Measurements from ENCODE around the gene BRPF1. TPM values are rescaled to one million over a fixed set of nuclear protein-coding genes. Genes with fewer than 3 reads are reported as not detected.

BRPF1 gene
- total and polyA plus RNA-seq, 10 of the 15 experiments (the other 5 are each of a cell fraction or from before 2014, with no cell fraction given): 1.2 to 25.3 (median 13.6) TPM

DNA sequence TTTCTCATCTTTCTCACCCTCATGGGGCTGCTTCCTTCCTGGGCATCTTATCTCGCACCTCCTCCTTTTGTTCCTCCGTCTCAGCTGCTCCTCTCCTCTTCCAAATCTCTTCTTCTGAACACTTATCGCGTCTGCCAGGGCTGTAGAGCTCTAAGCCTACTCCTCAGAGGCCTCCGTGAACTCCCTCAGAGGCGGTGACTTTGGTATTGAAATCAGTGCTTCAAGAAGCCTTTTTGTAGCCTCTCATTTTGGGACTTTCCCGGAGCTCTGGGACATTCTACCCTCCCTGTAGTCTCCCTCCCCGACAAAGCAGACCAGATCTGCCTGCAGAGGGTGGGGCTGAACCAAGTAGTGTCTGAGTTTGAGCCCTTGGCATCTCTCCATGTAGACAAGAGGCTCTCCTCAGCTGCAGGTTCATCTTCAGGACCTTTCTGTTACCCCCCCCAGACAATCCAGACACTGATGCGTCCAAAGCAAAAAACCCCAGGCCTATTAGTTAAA lies 45.4 kb upstream of the BRPF1 start (continued):
- TF ChIP-seq, protein P1, sequence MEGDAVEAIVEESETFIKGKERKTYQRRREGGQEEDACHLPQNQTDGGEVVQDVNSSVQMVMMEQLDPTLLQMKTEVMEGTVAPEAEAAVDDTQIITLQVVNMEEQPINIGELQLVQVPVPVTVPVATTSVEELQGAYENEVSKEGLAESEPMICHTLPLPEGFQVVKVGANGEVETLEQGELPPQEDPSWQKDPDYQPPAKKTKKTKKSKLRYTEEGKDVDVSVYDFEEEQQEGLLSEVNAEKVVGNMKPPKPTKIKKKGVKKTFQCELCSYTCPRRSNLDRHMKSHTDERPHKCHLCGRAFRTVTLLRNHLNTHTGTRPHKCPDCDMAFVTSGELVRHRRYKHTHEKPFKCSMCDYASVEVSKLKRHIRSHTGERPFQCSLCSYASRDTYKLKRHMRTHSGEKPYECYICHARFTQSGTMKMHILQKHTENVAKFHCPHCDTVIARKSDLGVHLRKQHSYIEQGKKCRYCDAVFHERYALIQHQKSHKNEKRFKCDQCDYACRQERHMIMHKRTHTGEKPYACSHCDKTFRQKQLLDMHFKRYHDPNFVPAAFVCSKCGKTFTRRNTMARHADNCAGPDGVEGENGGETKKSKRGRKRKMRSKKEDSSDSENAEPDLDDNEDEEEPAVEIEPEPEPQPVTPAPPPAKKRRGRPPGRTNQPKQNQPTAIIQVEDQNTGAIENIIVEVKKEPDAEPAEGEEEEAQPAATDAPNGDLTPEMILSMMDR (IDR thresholded peaks at IDR 0.05 in 2 of 3, conservative IDR thresholded peaks at IDR 0.05 in 1 of 3; ENCODE audit: control insufficient read depth in 2 of 3, extremely low read depth in 1 of 3, insufficient read depth in 1 of 3, low read depth in 3 of 3, low read length in 3 of 3): no peak
- TF ChIP-seq ZNF622 (IDR thresholded peaks at IDR 0.05) (no peak), ESRRA (IDR thresholded peaks at IDR 0.05; ENCODE audit: low read length) (no peak), IRF3 (IDR thresholded peaks at IDR 0.05) (no peak), SMC3 (IDR thresholded peaks at IDR 0.05; ENCODE audit: borderline replicate concordance, low read length) (no peak), NFYB (IDR thresholded peaks at IDR 0.05; ENCODE audit: insufficient read depth, low read depth, low read length) (no peak), CBX3 (IDR thresholded peaks at IDR 0.05; ENCODE audit: borderline replicate concordance, low read depth) (no peak), NKRF (conservative IDR thresholded peaks at IDR 0.05) (no peak), SIX5 (IDR thresholded peaks at IDR 0.05; ENCODE audit: low read depth, low read length, severe bottlenecking) (no peak), NFYA (IDR thresholded peaks at IDR 0.05; ENCODE audit: borderline replicate concordance, low read depth, low read length) (no peak), NR2C1 (IDR thresholded peaks at IDR 0.05) (no peak), KAT2A (conservative IDR thresholded peaks at IDR 0.05; ENCODE audit: control insufficient read depth, low read depth, low read length) (no peak), DPF2 (IDR thresholded peaks at IDR 0.05) (no peak)
- TF ChIP-seq, protein P2, sequence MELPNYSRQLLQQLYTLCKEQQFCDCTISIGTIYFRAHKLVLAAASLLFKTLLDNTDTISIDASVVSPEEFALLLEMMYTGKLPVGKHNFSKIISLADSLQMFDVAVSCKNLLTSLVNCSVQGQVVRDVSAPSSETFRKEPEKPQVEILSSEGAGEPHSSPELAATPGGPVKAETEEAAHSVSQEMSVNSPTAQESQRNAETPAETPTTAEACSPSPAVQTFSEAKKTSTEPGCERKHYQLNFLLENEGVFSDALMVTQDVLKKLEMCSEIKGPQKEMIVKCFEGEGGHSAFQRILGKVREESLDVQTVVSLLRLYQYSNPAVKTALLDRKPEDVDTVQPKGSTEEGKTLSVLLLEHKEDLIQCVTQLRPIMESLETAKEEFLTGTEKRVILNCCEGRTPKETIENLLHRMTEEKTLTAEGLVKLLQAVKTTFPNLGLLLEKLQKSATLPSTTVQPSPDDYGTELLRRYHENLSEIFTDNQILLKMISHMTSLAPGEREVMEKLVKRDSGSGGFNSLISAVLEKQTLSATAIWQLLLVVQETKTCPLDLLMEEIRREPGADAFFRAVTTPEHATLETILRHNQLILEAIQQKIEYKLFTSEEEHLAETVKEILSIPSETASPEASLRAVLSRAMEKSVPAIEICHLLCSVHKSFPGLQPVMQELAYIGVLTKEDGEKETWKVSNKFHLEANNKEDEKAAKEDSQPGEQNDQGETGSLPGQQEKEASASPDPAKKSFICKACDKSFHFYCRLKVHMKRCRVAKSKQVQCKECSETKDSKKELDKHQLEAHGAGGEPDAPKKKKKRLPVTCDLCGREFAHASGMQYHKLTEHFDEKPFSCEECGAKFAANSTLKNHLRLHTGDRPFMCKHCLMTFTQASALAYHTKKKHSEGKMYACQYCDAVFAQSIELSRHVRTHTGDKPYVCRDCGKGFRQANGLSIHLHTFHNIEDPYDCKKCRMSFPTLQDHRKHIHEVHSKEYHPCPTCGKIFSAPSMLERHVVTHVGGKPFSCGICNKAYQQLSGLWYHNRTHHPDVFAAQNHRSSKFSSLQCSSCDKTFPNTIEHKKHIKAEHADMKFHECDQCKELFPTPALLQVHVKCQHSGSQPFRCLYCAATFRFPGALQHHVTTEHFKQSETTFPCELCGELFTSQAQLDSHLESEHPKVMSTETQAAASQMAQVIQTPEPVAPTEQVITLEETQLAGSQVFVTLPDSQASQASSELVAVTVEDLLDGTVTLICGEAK (IDR thresholded peaks at IDR 0.05; ENCODE audit: borderline replicate concordance): no peak

All from GM12878 (cell line).